HG02610 (cell line): Measurements from ENCODE around the gene AOC1.
"Not testable (repeated sequence)": the region's sequence is repeated elsewhere in the genome, so short reads cannot be mapped to it uniquely, and the experiment has no call there.

Experiments
- ATAC-seq: cut with Tn5 transposase; IDR thresholded peaks from one replicate; pipeline ENCODE4 v1.9.1; 2021; ENCODE audit warnings: mild to moderate bottlenecking, moderate library complexity; ENCODE audit not compliant: unreplicated experiment

Gene AOC1, protein sequence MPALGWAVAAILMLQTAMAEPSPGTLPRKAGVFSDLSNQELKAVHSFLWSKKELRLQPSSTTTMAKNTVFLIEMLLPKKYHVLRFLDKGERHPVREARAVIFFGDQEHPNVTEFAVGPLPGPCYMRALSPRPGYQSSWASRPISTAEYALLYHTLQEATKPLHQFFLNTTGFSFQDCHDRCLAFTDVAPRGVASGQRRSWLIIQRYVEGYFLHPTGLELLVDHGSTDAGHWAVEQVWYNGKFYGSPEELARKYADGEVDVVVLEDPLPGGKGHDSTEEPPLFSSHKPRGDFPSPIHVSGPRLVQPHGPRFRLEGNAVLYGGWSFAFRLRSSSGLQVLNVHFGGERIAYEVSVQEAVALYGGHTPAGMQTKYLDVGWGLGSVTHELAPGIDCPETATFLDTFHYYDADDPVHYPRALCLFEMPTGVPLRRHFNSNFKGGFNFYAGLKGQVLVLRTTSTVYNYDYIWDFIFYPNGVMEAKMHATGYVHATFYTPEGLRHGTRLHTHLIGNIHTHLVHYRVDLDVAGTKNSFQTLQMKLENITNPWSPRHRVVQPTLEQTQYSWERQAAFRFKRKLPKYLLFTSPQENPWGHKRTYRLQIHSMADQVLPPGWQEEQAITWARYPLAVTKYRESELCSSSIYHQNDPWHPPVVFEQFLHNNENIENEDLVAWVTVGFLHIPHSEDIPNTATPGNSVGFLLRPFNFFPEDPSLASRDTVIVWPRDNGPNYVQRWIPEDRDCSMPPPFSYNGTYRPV

GRCh38 chr7:150852371-150852905, at the start of gene AOC1:
Gene AOC1, plus strand, starts transcription at chr7:150852517. Its CDS starts 3,954 bp downstream, at chr7:150856471.
- ATAC-seq = no peak

DNA sequence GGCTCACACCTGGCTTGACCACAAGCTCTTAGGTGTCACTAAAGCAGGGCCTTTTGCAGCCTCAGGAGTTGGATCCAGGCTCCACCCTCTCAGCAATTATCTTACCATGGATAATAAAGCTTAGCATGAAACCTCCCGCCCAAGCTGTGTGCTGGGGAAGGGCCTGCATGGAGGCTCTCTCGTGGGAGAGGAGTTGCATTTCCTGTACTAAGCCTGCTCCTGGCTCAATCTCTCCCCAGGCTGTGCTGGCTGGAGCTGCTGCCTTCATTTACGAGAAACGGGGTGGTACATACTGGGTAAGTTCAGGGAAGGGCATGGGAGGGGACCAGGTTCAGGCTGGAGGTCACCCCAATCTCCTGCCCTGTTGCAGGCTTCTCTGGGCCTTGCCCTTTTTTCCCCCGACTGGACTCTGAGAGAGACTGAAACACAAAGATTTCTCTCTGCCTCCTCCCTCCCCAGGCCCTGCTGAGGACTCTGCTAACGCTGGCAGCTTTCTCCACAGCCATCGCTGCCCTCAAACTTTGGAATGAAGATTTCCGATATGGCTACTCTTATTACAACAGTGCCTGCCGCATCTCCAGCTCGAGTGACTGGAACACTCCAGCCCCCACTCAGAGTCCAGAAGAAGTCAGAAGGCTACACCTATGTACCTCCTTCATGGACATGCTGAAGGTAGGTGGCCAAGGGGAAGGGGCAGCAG, 49.0 kb upstream of the AOC1 start:
- no peak for ATAC-seq

- ATAC-seq = no peak
Measured at GRCh38 chr7:150804802-150805201, 47.5 kb upstream of the AOC1 start.

- no peak for ATAC-seq
Measured at GRCh38 chr7:150805864-150806263, 46.5 kb upstream of the AOC1 start.

DNA sequence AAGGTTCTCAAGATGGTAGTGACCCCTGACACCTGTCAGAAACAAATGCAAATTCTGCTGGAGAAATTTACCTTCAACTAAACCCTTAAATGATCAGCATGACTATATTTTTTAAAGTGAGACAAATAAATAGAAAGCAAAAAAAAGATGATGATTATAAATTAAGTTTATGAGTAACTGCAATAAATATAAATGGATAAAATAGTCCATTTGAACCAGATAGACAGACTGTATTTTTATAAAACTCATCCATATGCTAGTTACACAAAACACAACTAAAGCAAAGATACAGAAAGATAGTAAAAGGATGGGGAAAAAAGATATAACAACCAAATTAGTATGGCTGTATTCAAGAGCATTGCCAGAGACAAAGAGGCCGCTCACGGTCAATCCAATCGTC, 45.9 kb upstream of the AOC1 start:
- ATAC-seq = no peak

DNA sequence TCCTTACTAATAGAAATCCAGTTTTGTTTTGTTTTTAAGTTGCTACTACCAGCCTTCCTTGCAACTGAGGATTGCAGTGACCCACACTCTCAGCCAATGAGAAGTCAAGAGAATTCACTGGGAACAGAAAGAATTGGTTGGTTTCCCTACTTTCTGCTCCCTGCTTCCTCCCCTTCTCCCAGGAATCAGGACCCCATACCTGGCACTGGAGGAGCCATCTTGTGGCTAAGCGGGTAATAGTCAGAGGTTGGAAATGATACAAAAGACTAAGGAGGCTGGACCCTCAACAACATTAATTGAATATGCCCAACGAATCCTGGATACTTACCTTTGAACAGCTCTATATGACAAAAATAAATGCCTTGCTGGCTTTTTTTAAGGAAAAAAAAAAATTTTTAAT, 45.5 kb upstream of the AOC1 start:
- ATAC-seq = no peak

GRCh38 chr7:150807616-150808438, 44.5 kb upstream of the AOC1 start:
- ATAC-seq = not testable (repeated sequence)

DNA sequence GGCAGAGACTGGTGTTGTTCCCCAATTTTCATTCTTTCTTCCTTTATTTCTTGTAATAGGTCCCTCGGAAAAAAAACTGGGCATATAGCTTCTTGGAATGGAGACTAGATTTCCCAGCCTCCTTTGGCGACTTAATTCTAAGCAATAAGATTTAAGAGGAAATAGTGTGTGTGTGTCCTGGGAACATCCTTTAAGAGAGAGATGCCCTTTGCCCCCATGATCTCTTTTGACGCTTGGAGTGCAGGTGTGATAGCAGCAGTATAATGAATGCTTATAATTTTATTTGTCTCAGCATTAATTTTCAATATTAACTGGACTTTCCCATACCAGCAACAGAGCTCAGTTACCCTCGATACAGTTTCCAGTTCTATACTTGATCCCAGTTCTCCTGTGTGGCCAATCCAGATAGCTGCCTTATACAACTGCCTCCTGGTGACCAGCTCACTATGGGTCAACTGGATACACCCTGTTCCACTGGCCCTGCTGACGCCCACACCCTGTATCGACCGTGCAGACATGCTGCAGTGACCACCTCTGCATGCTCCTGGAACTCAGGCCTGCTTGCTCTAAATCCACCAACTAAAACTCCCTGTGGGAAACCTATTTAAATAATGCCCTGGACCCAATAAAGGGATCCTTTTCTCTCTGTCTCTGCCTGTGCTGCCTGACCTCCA, 37.9 kb upstream of the AOC1 start:
- ATAC-seq = no peak

DNA sequence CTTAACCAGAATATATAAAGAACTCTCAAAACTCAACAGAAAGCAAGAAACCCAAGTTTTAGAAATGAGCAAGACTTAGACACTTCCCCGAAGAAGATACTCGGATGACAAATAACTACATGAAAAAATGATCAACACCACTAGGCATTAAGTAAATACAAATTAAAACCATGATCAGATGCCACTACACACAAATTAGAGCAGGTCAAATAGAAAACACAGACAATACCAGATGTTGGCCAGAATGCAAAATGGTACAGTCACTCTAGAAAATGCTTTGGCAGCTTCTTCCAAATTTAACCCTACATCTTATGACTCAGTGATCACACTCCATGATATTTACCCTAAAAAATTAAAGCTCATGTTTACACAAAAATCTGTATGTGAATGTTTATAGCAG, 33.3 kb upstream of the AOC1 start:
- ATAC-seq = no peak

- no peak for ATAC-seq
Measured at GRCh38 chr7:150820148-150820547, 32.2 kb upstream of the AOC1 start.

DNA sequence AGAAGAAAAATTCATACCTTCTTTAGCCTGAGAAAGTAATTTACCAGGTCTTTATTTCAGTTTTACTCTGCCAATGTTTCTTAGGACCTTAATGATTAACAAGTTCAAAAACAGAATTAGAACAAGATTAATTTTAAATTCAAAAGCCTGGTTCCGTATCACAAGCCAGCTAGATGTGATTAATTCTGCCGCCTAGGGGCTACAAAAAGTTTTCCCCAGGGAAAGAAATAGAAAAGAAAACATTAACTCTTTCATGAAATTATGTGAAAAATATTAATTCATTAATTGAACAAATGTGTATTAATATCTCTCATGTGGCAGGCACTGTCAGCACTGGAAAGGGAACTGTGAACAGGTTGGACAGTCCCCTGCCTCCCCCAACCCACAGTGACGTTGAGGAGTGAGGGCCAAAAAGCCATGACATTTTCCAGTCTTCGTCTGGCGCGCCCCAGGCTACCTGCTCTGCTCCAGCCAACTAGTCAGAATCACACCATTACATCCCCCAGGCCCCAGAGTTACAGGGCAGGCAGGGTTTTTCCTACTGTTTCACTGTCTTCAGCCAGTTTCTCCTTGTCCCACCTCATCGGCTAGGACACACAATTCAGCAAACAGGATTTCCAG, 31.6 kb upstream of the AOC1 start:
- ATAC-seq = no peak

- no peak for ATAC-seq
Measured at GRCh38 chr7:150823043-150823442, 29.3 kb upstream of the AOC1 start.

- no peak for ATAC-seq
Measured at GRCh38 chr7:150823484-150824126, 28.7 kb upstream of the AOC1 start.

- no peak for ATAC-seq
Measured at GRCh38 chr7:150824379-150825177, 27.7 kb upstream of the AOC1 start.

DNA sequence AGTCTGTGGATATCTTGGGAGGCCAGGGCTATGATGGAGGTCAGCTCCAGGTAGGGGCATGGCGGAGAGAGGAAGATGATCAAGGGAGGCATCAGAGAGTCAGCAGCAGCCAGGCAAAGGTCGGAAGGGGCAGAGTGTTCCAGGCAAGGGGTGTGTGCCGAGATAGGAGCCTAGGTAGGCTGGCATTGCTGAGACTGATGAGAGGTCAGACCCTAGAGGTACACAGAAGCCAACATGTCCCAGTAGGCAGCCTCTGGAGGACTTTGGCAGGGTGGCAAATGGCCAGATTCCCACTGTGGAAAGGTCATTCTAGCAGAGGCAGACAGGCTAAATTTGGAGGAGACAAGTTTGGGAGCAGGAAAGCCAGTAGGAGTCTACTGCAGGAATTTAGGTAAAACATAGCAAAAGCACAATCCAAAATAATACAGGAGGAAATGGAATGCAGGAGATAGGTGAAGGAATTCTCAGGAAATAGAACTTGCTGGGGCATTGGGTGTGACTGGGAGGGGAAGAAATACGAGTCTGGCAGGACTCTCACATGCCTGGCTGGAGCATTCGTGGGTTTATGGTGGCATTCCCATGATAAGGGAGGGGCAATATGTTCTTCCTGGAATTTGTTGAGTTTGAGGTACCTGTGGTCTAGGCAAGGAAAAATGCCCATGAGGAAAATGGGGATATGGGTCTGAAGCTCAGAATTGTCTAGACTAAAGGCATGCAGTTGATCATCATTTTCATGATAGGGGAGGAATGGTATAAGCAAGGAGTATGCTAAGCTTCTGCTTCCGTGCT, 26.1 kb upstream of the AOC1 start:
- no peak for ATAC-seq

DNA sequence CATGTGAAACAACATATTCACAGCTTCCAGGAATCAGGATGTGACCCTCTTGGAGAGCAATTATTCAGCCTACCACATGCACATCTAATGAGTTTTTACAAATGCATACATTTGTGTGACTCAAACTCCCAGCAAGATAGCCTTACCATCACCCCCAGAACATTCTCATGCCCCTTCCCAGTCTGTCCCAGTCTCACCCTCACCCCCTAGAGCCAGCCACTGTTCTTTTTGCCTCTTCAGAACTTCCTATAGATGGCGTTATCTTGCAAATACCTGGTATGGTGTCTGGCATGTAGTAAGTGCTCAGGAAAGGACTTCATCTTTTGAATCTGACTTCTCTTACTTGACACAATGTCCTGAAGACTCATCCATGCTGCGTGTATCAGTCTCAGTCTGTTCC, 23.9 kb upstream of the AOC1 start:
- ATAC-seq = no peak

GRCh38 chr7:150829426-150829825, 22.9 kb upstream of the AOC1 start:
- ATAC-seq = no peak
